ENCODE results near the gene ELFN1. TPM values are rescaled to one million over a fixed set of nuclear protein-coding genes. Genes with fewer than 3 reads are reported as not detected.
A peak's percentile ranks its signal among the peaks of the same experiment; 100 is the strongest.

ELFN1 gene
- total and polyA plus RNA-seq, 9 of the 15 experiments (the other 6 are each of a cell fraction or from before 2014, with no cell fraction given) = 0.04 to 0.64 (median 0.18) TPM; not detected in 2

GRCh38 chr7:1713502-1714484 lies 43.7 kb downstream of the ELFN1 start:
- no TSS peak for BruUV-seq (replicated peaks)
- 3% methylated on average over 27 of the region's 33 CpGs for WGBS (ENCODE audit: insufficient coverage, low coverage, missing lambda C conversion rate)
- Histone ChIP-seq H3K9ac (ENCODE audit: insufficient read depth in 1 of 2, low read depth in 2 of 2, low read length in 2 of 2) (peak overlapping the region in 1 of 2 experiments; percentile 52; a peak in 2 of 4 replicates), H3K36me3 (ENCODE audit: control insufficient read depth, insufficient read depth, low read length) (no peaks in the 10 kb centered on the region), H2AFZ (ENCODE audit: low read depth, low read length) (no peak overlapping the region), H3K27me3 (ENCODE audit: control insufficient read depth in 2 of 2, insufficient read depth in 2 of 2, low read length in 2 of 2) (peaks cover 9 to 46% of the 10 kb centered on the region in 2 experiments; a peak in 4 of 5 replicates), H3K9me1 (ENCODE audit: control insufficient read depth, insufficient read depth, low read length) (no peaks in the 10 kb centered on the region), H3K9me3 (replicated peaks; ENCODE audit: control insufficient read depth, insufficient read depth, low read depth, low read length) (peaks cover 5% of the 10 kb centered on the region), H3K79me2 (ENCODE audit: control insufficient read depth, insufficient read depth, low read length) (no peaks in the 10 kb centered on the region), H3K4me3 (no peak overlapping the region), H3K4me2 (ENCODE audit: insufficient read depth, low read length) (no peak overlapping the region), H3K4me1 (replicated peaks in 1 of 2; ENCODE audit: control insufficient read depth in 2 of 2, insufficient read depth in 2 of 2, low read length in 2 of 2) (peaks cover 4 to 29% of the 10 kb centered on the region in 2 experiments; a peak in 2 of 5 replicates), H4K20me1 (replicated peaks; ENCODE audit: control insufficient read depth, insufficient read depth, low read length) (no peaks in the 10 kb centered on the region; the same call in 1 of the 2 replicates), H3K27ac (ENCODE audit: extremely low read depth, low read depth, low read length) (no peak overlapping the region)
- CTCF ChIA-PET (ENCODE audit: low intra/inter-chr PET ratio) = no interaction called here
- ATAC-seq (peak; percentile 44), DNase-seq (ENCODE audit: extremely low read depth in 1 of 4, low spot score in 3 of 4) (peak in 1 of 4 experiments; percentile 48), FAIRE-seq (no peak)
- in situ Hi-C loops (cut with MboI) = no loop called here
- intact Hi-C loops (cut with micrococcal nuclease) = no loop called here
- POLR2A ChIA-PET = interaction anchor here (0.6 kb wide), 1 partner anchor 23 kb away, joined by 3 read pairs; no protein-coding TSS in a partner anchor
- TF ChIP-seq YBX1 (IDR thresholded peaks at IDR 0.05) (no peak), ZZZ3 (IDR thresholded peaks at IDR 0.05) (no peak), ZNF518B (CRISPR knock-in tag; IDR thresholded peaks at IDR 0.05) (no peak), ZBTB49 (CRISPR knock-in tag; IDR thresholded peaks at IDR 0.05; ENCODE audit: borderline replicate concordance) (no peak), THRB (CRISPR knock-in tag; conservative IDR thresholded peaks at IDR 0.05) (no peak), MAX (CRISPR knock-in tag; IDR thresholded peaks at IDR 0.05) (peak; percentile 73), MYBL2 (IDR thresholded peaks at IDR 0.05; ENCODE audit: low read depth) (no peak), MYBL2 (CRISPR knock-in tag; IDR thresholded peaks at IDR 0.05; ENCODE audit: borderline replicate concordance) (no peak), SP1 (CRISPR knock-in tag; IDR thresholded peaks at IDR 0.05) (no peak), NFATC3 (IDR thresholded peaks at IDR 0.05) (no peak), ZNF174 (CRISPR knock-in tag; IDR thresholded peaks at IDR 0.05) (no peak)
